ENCODE measurements around the gene TIGIT.

Gene TIGIT

DNA sequence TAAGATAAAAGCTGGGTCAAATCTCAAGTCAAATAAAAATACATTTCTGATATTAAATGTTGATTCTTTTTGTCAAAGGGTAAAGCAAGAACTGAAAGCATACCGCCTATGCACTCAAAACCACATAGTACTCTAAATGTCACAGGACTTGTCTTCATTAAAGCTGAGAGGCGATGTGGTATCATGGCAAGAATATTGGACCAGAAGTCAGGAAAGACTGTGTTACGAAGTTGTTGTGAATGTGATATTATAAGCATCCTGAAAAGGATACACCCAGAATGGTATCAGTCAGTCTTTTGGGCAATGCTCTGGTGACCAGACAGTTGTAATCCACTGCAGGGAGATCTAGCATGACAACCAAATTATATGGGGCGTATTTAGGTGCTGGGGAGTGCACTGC is 33.8 kb downstream of the TIGIT start:
- H3K4me1 Mint-ChIP-seq: peaks cover 26% of the 10 kb centered on the region
- peak overlapping the region; percentile 12 for H3K4me3 Mint-ChIP-seq
- no peak for DNase-seq (ENCODE audit: low spot score in 2 of 2)
- peaks cover 19% of the 10 kb centered on the region for H3K36me3 Mint-ChIP-seq
- no peaks in the 10 kb centered on the region for H3K27me3 Mint-ChIP-seq
- no peaks in the 10 kb centered on the region for H3K9me3 Mint-ChIP-seq
- peak; percentile 43 for ATAC-seq (ENCODE audit: low read depth)
- peak overlapping the region; percentile 86 for H3K27ac Mint-ChIP-seq

GRCh38 chr3:114328345-114328744 is 34.5 kb downstream of the TIGIT start:
- Mint-ChIP-seq H3K4me3 (no peak overlapping the region), H3K27me3 (no peaks in the 10 kb centered on the region), H3K4me1 (peaks cover 29% of the 10 kb centered on the region), H3K36me3 (peaks cover 16% of the 10 kb centered on the region), H3K27ac (peak overlapping the region; percentile 82), H3K9me3 (no peaks in the 10 kb centered on the region)
- no peak for ATAC-seq (ENCODE audit: low read depth)
- DNase-seq (ENCODE audit: low spot score in 2 of 2): no peak

GRCh38 chr3:114329823-114330222 is 36.0 kb downstream of the TIGIT start:
- no peak for DNase-seq (ENCODE audit: low spot score in 2 of 2)
- H3K4me1 Mint-ChIP-seq: peaks cover 29% of the 10 kb centered on the region
- no peaks in the 10 kb centered on the region for H3K9me3 Mint-ChIP-seq
- peaks cover 12% of the 10 kb centered on the region for H3K36me3 Mint-ChIP-seq
- no peak overlapping the region for H3K4me3 Mint-ChIP-seq
- no peak overlapping the region for H3K27ac Mint-ChIP-seq
- no peaks in the 10 kb centered on the region for H3K27me3 Mint-ChIP-seq
- ATAC-seq (ENCODE audit: low read depth): no peak

- no peak overlapping the region for H3K4me3 Mint-ChIP-seq
- H3K36me3 Mint-ChIP-seq: peaks cover 14% of the 10 kb centered on the region
- H3K27me3 Mint-ChIP-seq: no peaks in the 10 kb centered on the region
- H3K27ac Mint-ChIP-seq: peak overlapping the region; percentile 50
- ATAC-seq (ENCODE audit: low read depth) (no peak), DNase-seq (ENCODE audit: low spot score in 2 of 2) (no peak)
- H3K4me1 Mint-ChIP-seq: peaks cover 26% of the 10 kb centered on the region
- H3K9me3 Mint-ChIP-seq: no peaks in the 10 kb centered on the region
Measured at GRCh38 chr3:114331007-114331406, 37.2 kb downstream of the TIGIT start.

- peak overlapping the region; percentile 95 for H3K27ac Mint-ChIP-seq
- no peak for ATAC-seq (ENCODE audit: low read depth)
- no peaks in the 10 kb centered on the region for H3K27me3 Mint-ChIP-seq
- peaks cover 16% of the 10 kb centered on the region for H3K36me3 Mint-ChIP-seq
- no peak for DNase-seq (ENCODE audit: low spot score in 2 of 2)
- H3K9me3 Mint-ChIP-seq: no peaks in the 10 kb centered on the region
- H3K4me3 Mint-ChIP-seq: no peak overlapping the region
- peaks cover 28% of the 10 kb centered on the region for H3K4me1 Mint-ChIP-seq
Measured at GRCh38 chr3:114331710-114332109, 37.9 kb downstream of the TIGIT start.

DNA sequence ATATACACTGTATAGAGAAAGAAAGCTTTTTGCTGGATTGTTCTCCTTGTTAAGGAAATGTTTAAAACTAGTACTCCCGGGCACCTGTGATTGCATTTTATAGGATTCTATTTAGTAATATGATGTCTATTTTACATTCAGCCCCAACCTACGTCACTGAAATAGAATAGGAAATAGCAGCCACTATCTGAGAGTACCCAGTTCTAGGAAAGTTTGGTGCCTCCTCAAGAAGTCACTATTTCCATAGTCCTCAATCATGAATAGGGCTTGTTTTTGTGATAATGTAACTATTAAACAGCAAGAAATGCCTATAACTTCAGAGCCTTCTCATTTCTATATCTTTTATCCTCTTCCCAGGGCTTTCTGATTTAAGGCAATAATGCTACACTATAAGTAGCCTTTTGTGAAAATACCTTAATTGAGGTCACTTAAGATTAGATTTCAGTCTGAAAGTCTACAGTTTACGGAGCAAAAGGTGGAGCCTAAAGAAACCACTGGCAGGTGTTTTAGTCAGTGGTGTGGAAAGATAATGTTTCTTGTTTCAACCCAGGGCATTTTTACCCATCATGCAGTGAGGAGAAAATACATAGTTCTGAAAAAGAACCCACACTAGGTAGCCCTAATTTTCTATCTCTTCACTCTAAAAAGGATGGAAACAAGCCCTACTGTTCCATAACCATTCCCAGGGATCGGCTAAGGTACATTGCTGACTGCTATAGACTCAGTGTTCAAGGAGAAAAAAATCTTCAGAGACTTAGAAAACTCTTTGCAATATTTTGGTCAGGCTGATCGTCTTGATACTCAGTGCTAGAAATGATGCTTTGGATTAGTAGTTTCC is 38.7 kb downstream of the TIGIT start:
- Mint-ChIP-seq H3K9me3 (no peaks in the 10 kb centered on the region), H3K36me3 (peaks cover 15% of the 10 kb centered on the region), H3K27me3 (no peaks in the 10 kb centered on the region), H3K4me3 (peak overlapping the region; percentile 35), H3K4me1 (peaks cover 27% of the 10 kb centered on the region), H3K27ac (peak overlapping the region; percentile 95)
- DNase-seq (ENCODE audit: low spot score in 2 of 2) (peak in 1 of 2 donors; percentile 17), ATAC-seq (ENCODE audit: low read depth) (peak; percentile 90)

DNA sequence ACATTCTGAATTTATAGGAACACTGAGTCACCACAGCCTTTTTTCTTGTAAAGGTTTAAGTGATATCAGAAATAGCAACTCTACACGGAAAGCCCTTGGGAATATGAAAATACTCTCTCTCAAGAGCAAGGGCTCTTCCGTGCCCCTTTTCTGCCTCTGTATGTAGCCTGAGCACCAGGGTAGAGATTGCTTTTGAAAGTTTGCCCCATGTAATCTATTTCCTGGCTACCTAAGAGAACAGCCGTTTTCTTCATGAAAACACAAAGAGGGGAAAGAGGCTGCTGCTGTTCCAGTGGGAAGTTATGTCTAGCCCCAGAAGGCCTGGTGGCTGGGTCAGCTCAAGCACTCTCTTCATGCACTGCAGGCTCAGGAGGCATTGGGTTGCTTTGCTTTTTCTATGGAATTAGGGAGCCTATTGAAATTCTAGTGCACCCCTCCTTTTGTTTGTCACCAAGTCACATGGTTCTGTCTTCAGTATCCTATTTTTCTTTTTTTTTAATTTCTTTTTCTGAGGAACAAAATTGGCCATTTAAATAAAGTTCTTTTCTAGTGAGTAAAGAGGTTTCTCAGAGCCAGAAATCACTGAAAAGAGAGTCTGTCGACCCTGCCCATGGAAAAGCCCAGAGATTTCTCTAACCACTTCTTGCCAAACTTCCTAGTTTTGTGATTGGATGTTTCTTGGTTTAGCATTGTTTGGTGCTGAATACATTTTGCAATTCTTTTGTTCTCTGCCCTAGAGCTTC is 39.5 kb downstream of the TIGIT start:
- H3K27ac Mint-ChIP-seq: peak overlapping the region; percentile 95
- H3K4me3 Mint-ChIP-seq: no peak overlapping the region
- DNase-seq (ENCODE audit: low spot score in 2 of 2) (no peak), ATAC-seq (ENCODE audit: low read depth) (peak; percentile 28)
- H3K4me1 Mint-ChIP-seq: peaks cover 24% of the 10 kb centered on the region
- peaks cover 16% of the 10 kb centered on the region for H3K36me3 Mint-ChIP-seq
- no peaks in the 10 kb centered on the region for H3K27me3 Mint-ChIP-seq
- no peaks in the 10 kb centered on the region for H3K9me3 Mint-ChIP-seq

DNA sequence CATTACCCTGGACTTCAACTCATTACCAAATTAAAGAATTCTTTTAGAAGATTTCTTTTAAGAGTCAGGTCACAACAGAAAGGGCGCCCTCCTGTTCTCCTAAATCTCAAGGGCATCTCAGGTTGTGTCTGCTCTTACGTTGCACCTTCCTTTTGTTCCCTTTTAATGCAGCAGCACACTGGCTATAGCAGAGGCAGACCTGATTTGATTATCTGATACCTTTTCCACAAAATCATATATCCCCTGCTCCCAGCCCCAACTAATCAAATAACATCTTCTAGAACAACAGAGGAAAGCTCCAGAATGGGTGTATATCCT is 40.1 kb downstream of the TIGIT start:
- ATAC-seq (ENCODE audit: low read depth): no peak
- Mint-ChIP-seq H3K4me1 (peaks cover 20% of the 10 kb centered on the region), H3K9me3 (no peaks in the 10 kb centered on the region), H3K36me3 (peaks cover 16% of the 10 kb centered on the region), H3K27me3 (no peaks in the 10 kb centered on the region), H3K4me3 (no peak overlapping the region), H3K27ac (peak overlapping the region; percentile 95)
- no peak for DNase-seq (ENCODE audit: low spot score in 2 of 2)

- Mint-ChIP-seq H3K4me1 (peaks cover 18% of the 10 kb centered on the region), H3K36me3 (peaks cover 25% of the 10 kb centered on the region), H3K27me3 (no peaks in the 10 kb centered on the region), H3K4me3 (no peak overlapping the region), H3K27ac (peak overlapping the region; percentile 95), H3K9me3 (no peaks in the 10 kb centered on the region)
- ATAC-seq (ENCODE audit: low read depth) (no peak), DNase-seq (ENCODE audit: low spot score in 2 of 2) (no peak)
Measured at GRCh38 chr3:114336122-114336697, 42.4 kb downstream of the TIGIT start.

DNA sequence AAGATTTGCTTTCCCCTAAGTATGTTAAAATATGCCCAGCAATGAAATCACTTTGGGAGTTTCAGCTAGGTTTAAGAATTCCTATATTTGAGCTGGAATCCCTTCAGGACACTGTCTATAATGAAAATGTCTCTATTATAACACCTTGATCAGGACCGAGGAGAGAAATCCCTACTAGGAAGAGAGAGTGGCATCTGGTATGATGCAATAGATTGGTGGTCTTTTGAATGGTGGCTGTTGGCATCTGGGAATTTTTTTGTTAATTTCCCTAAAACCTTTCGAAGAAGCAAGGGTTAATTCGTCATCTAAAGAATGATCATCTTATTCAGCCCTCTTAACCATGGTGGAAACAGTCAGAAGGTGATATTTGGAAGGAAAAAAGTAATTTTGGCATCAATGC is 43.0 kb downstream of the TIGIT start:
- H3K9me3 Mint-ChIP-seq: no peaks in the 10 kb centered on the region
- no peak overlapping the region for H3K27ac Mint-ChIP-seq
- H3K4me1 Mint-ChIP-seq: peaks cover 18% of the 10 kb centered on the region
- H3K27me3 Mint-ChIP-seq: no peaks in the 10 kb centered on the region
- DNase-seq (ENCODE audit: low spot score in 2 of 2) (no peak), ATAC-seq (ENCODE audit: low read depth) (no peak)
- H3K4me3 Mint-ChIP-seq: no peak overlapping the region
- H3K36me3 Mint-ChIP-seq: peaks cover 31% of the 10 kb centered on the region

GRCh38 chr3:114338651-114339357 is 45.0 kb downstream of the TIGIT start:
- Mint-ChIP-seq H3K27me3 (no peaks in the 10 kb centered on the region), H3K4me3 (no peak overlapping the region), H3K9me3 (no peaks in the 10 kb centered on the region), H3K4me1 (peaks cover 11% of the 10 kb centered on the region), H3K27ac (no peak overlapping the region), H3K36me3 (peaks cover 40% of the 10 kb centered on the region)
- ATAC-seq (ENCODE audit: low read depth) (no peak), DNase-seq (ENCODE audit: low spot score in 2 of 2) (no peak)

- Mint-ChIP-seq H3K27ac (peak overlapping the region; percentile 11), H3K27me3 (no peaks in the 10 kb centered on the region), H3K4me3 (no peak overlapping the region), H3K4me1 (peaks cover 7% of the 10 kb centered on the region), H3K9me3 (no peaks in the 10 kb centered on the region), H3K36me3 (peaks cover 40% of the 10 kb centered on the region)
- no peak for ATAC-seq (ENCODE audit: low read depth)
- no peak for DNase-seq (ENCODE audit: low spot score in 2 of 2)
Measured at GRCh38 chr3:114344492-114344891, 50.7 kb downstream of the TIGIT start.

- H3K27ac Mint-ChIP-seq: no peak overlapping the region
- H3K4me1 Mint-ChIP-seq: peaks cover 4% of the 10 kb centered on the region
- DNase-seq (ENCODE audit: low spot score in 2 of 2) (no peak), ATAC-seq (ENCODE audit: low read depth) (no peak)
- no peaks in the 10 kb centered on the region for H3K9me3 Mint-ChIP-seq
- no peak overlapping the region for H3K4me3 Mint-ChIP-seq
- peaks cover 39% of the 10 kb centered on the region for H3K36me3 Mint-ChIP-seq
- H3K27me3 Mint-ChIP-seq: no peaks in the 10 kb centered on the region
Measured at GRCh38 chr3:114350271-114350670, 56.4 kb downstream of the TIGIT start.

- ATAC-seq (ENCODE audit: low read depth): no peak
- Mint-ChIP-seq H3K27ac (no peak overlapping the region), H3K27me3 (no peaks in the 10 kb centered on the region), H3K4me1 (peaks cover 2% of the 10 kb centered on the region), H3K9me3 (no peaks in the 10 kb centered on the region), H3K4me3 (no peak overlapping the region), H3K36me3 (peaks cover 37% of the 10 kb centered on the region)
- DNase-seq (ENCODE audit: low spot score in 2 of 2): no peak
Measured at GRCh38 chr3:114350690-114351089, 56.9 kb downstream of the TIGIT start.

Data from memory B cell (primary cell).